Measurements from ENCODE around the gene DBNL.

DNA sequence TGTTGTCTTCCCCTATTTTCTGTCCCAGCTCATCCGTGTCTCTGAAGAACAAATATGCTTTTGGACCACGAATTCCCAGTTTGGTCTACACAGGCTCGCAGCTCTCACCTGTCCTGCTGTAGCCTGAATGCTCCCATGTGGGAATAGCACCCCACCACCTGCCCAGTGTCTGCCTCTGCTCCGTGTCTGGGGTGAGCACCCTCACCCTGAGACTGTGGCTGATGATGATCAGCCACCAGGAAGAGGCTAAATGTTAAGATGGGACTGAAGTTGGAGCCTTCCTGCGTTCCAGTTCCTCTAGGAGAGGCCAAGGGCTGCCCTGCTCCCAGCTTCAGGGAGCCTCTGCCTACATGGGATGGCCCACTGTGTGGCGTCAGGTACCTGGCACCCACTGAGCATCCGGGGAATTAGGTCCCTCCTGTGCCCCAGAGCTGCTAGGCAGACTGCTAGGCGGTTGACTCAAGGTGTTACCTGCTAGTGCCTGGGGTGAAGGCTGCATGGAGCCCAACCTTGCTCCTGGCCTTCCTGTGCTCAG is 17.2 kb downstream of the DBNL start:
- TF ChIP-seq, protein P1, sequence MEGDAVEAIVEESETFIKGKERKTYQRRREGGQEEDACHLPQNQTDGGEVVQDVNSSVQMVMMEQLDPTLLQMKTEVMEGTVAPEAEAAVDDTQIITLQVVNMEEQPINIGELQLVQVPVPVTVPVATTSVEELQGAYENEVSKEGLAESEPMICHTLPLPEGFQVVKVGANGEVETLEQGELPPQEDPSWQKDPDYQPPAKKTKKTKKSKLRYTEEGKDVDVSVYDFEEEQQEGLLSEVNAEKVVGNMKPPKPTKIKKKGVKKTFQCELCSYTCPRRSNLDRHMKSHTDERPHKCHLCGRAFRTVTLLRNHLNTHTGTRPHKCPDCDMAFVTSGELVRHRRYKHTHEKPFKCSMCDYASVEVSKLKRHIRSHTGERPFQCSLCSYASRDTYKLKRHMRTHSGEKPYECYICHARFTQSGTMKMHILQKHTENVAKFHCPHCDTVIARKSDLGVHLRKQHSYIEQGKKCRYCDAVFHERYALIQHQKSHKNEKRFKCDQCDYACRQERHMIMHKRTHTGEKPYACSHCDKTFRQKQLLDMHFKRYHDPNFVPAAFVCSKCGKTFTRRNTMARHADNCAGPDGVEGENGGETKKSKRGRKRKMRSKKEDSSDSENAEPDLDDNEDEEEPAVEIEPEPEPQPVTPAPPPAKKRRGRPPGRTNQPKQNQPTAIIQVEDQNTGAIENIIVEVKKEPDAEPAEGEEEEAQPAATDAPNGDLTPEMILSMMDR (IDR thresholded peaks at IDR 0.05; ENCODE audit: low read depth, low read length, poor library complexity, severe bottlenecking): no peak
- no peak for TF ChIP-seq EZH2phosphoT487 (IDR thresholded peaks at IDR 0.05; ENCODE audit: borderline replicate concordance, low read length)
